Psoas muscle (tissue), 8 donors: ENCODE measurements around the gene DRAM1. TPM values are rescaled to one million over a fixed set of nuclear protein-coding genes. Genes with fewer than 3 reads are reported as not detected.
A peak's percentile ranks its signal among the peaks of the same experiment; 100 is the strongest.

Experiments used
- ATAC-seq, 4 donors: fragments of 200-7000 bp; cut with Tn5 transposase; one replicate each; pipeline ENCODE4 v1.9.1; 2020; ENCODE audit warnings: moderate library complexity in 3 of 4, mild to moderate bottlenecking in 2 of 4
- DNase-seq, 2 donors: peaks; one replicate each; pipeline ENCODE4 v3.0.0-alpha.2; 2020
- H3K27ac ChIP-seq: fragments of 200-600 bp; one replicate; pipeline ENCODE4 v1.8.0; 2022
- H3K27me3 ChIP-seq, 3 donors: fragments of 200-600 bp in 1 of 3; one replicate each; pipeline versions ENCODE4 v1.6.1 to v1.8.0; 2013 to 2022; ENCODE audit warnings: low read length in 2 of 3, mild to moderate bottlenecking in 2 of 3, moderate library complexity in 1 of 3; ENCODE audit not compliant: insufficient read depth in 3 of 3
- H3K36me3 ChIP-seq, 2 donors: fragments of 200-600 bp in 1 of 2; one replicate each; pipeline versions ENCODE4 v1.6.1 to v1.8.0; 2013 to 2022; ENCODE audit warnings: low read depth in 1 of 2, mild to moderate bottlenecking in 1 of 2, moderate library complexity in 1 of 2; ENCODE audit not compliant: insufficient read depth in 1 of 2
- H3K4me1 ChIP-seq: fragments of 200-600 bp; one replicate; pipeline ENCODE4 v1.8.0; 2022
- H3K4me3 ChIP-seq: fragments of 200-600 bp; one replicate; pipeline ENCODE4 v1.8.0; 2022; ENCODE audit warnings: mild to moderate bottlenecking
- H3K9me3 ChIP-seq: fragments of 200-600 bp; one replicate; pipeline ENCODE4 v1.8.0; 2022
- CTCF ChIP-seq: fragments of 200-600 bp; IDR thresholded peaks from one replicate; pipeline ENCODE4 v1.8.0; 2022; ENCODE audit warnings: antibody characterized with exemption
- WGBS, 3 donors: extraction: QIAGEN DNeasy Blood & Tissue Kit; methylation state at CpG; one replicate each; pipeline versions ENCODE4 v1.1.6 to v1.1.7; 2013; 5-methylcytosine and 5-hydroxymethylcytosine counted together
- intact Hi-C, 2 donors: fragments of 100-400 bp; cut with DNase I; formaldehyde crosslinking; loops; one replicate each; pipeline versions ENCODE4 v1.11.0 to v1.14.2; 2022
- polyA plus RNA-seq, 3 donors: library from polyadenylated mRNA; stranded (reverse); fragments of 200-250 nt; gene quantifications; one replicate each; pipeline ENCODE4 v1.2.3, GENCODE V29; 2013
- total RNA-seq, 4 donors: library from RNA; stranded (reverse); fragmentation: NEBNext Ultra II Directional in 2 of 4; extraction: Animal tissue kit (Norgen Biotek cat#: 25700) in 2 of 4; gene quantifications; one replicate each; pipeline versions ENCODE4 v1.2.1 to v1.2.4, GENCODE V29; 2021 to 2023
- donor health status: healthy with polysubstance abuse.
- donor health status: DM: no; HTN: no; CAD: no; lungs with moderate emphysema.
- donor health status: Bipolar disorder and iron deficiency.
- donor health status: healthy.
- donor health status: DM: yes; HTN: yes; CAD: no.
- donor health status: DM: no; HTN: no; CAD: no.
- donor health status: DM: no; HTN: no; CAD: no.
- donor health status: DM: yes; HTN: yes; CAD: no.

The DRAM1 gene
- total and polyA plus RNA-seq, 7 donors: 2.8 to 6.8 (median 4.1) TPM

GRCh38 chr12:101931498-101932326 is 54.3 kb downstream of the DRAM1 start:
- no peaks in the 10 kb centered on the region for H3K9me3 ChIP-seq
- no peaks in the 10 kb centered on the region for H3K27me3 ChIP-seq
- DNase-seq: no peak
- H3K36me3 ChIP-seq: no peaks in the 10 kb centered on the region
- no peak for ATAC-seq
- no peak overlapping the region for H3K27ac ChIP-seq
- no peaks in the 10 kb centered on the region for H3K4me1 ChIP-seq
- intact Hi-C loops: loop anchor here (10.0 kb wide), 2 partner anchors 183 to 833 kb away; no protein-coding TSS in a partner anchor
- H3K4me3 ChIP-seq: no peak overlapping the region
- WGBS, 3 donors: 71 to 74% (median 72%) methylated on average over 5 of the region's 5 CpGs
- TF ChIP-seq CTCF: no peak

DNA sequence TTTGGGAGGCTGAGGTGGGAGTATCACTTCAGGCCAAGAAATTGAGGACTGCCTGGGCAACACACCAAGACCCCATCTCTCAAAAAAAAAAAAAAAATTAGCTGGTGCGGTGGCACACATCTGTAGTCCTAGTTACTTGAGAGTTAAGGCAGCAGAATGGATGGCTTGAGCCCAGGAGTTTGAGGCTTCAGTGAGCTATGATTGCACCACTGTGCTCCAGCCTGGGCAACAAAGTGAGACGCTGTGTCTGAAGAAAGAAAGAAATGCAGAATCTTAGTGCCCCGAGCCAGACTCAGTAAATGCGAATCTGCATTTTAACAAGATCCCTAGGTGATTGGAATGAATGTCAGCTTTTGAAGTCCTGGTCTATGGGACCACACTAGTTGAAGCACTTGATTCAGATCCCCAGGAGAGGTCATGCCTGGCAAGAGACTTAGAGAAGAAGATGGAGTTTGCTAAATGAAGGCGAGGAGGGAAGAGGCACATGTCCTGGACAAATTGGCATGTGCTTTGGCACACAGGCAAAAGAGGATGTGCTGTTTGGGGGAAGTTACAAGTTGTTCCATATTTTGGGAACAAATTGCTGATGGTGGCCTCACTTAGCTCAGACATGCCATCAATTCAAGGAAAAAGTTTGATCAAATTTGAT is 56.6 kb downstream of the DRAM1 start:
- intact Hi-C loops: loop anchor here (10.0 kb wide), 2 partner anchors 181 to 831 kb away; no protein-coding TSS in a partner anchor
- no peaks in the 10 kb centered on the region for H3K9me3 ChIP-seq
- peak; percentile 48 to 64 for DNase-seq
- no peaks in the 10 kb centered on the region for H3K27me3 ChIP-seq
- WGBS, 3 donors: 59 to 70% (median 61%) methylated on average over 5 of the region's 5 CpGs
- H3K27ac ChIP-seq: no peak overlapping the region
- ATAC-seq: peak in 3 of 4 donors; percentile 28 to 45 (median 29)
- H3K4me3 ChIP-seq: no peak overlapping the region
- no peaks in the 10 kb centered on the region for H3K4me1 ChIP-seq
- no peak for TF ChIP-seq CTCF
- no peaks in the 10 kb centered on the region for H3K36me3 ChIP-seq

DNA sequence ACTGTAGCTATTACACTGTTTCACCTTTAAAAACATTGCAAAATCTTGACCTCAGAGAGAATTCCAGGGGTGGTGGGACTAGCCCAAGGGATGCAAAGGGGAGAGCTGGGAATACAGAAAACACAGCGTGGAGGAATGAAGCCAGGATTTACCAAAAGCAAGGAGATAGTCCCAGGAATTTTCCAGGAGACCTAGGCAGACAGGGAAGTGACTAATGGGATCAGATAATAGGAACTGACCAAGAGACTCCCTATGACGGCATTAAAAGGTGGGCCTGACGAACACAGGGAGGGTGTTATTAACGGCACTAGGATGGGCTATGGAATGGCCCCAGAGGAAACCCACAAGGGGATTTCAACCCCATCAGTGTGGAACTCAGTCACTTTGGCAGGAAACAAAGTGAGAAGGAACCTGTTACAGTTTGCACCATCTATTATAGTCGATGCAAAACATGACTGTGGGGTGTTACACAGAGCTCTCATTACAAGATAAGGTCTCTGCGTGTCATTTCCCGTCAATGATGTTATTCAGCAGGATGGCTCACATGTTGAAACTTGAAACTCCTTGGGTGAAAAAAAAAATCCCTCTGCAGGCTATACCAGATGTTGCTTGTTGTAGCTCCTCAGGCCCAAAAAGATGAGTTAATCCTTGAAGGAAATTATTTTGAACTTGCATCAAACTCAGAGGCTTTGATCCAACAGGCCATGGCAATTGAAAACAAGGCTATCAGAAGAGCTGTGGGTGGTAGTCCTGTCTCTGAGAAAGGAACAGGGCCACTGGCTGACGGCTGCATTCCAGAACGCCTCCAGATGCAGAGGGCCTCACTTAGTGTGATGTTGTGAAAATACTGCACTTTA is 58.7 kb downstream of the DRAM1 start:
- no peak for TF ChIP-seq CTCF
- Histone ChIP-seq H3K4me3 (no peak overlapping the region), H3K27me3 (no peaks in the 10 kb centered on the region), H3K27ac (peak overlapping the region; percentile 37), H3K4me1 (no peaks in the 10 kb centered on the region), H3K36me3 (no peaks in the 10 kb centered on the region), H3K9me3 (no peaks in the 10 kb centered on the region)
- DNase-seq: peak; percentile 73 to 80
- 38 to 45% (median 41%) methylated on average over 9 of the region's 9 CpGs for WGBS, 3 donors
- peak; percentile 53 to 69 (median 62) for ATAC-seq
- intact Hi-C loops: loop anchor here (5.0 to 10.0 kb wide), 5 partner anchors 179 to 831 kb away; partner anchors contain the start of gene IGF1 (in 1 of the 2)

DNA sequence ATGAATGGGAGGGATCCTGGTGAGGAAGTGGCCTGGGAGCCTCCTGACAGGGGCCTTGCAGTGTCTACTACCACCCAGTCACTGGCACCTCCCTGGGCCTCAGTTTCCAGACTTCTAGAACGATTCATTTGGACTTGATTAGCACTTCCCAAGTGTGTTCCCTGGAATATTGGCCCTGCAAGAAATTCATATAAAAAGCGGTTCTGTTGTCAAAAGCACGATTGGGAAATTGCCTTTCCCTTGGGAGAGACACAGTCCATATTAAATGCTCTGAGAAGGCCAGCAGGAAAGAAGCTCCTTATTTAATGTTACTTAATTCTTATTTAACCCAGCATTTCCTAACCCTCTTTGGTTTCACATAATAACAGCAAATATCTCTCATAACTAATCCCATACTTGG is 61.9 kb downstream of the DRAM1 start:
- ATAC-seq: peak in 1 of 4 donors; percentile 18
- intact Hi-C loops: loop anchor here (5.0 to 10.0 kb wide), 5 partner anchors 175 to 828 kb away; partner anchors contain the start of gene IGF1 (in 1 of the 2)
- WGBS, 3 donors: 55 to 67% (median 65%) methylated on average over 3 of the region's 3 CpGs

More for the DNA sequence above, 61.9 kb downstream of the DRAM1 start:
- TF ChIP-seq CTCF: no peak
- no peaks in the 10 kb centered on the region for H3K4me1 ChIP-seq
- H3K27me3 ChIP-seq: no peaks in the 10 kb centered on the region
- H3K9me3 ChIP-seq: no peaks in the 10 kb centered on the region
- no peak overlapping the region for H3K27ac ChIP-seq
- no peak overlapping the region for H3K4me3 ChIP-seq
- DNase-seq: no peak
- no peaks in the 10 kb centered on the region for H3K36me3 ChIP-seq
